Esophagus (tissue), 2 donors: ENCODE measurements around the gene KIAA0513. TPM values are rescaled to one million over a fixed set of nuclear protein-coding genes. Genes with fewer than 3 reads are reported as not detected.

Source experiments
- H3K27ac ChIP-seq, 2 donors: one replicate each; pipeline ENCODE4 v1.5.1; 2013; ENCODE audit warnings: low read depth in 2 of 2, mild to moderate bottlenecking in 2 of 2, inconsistent platforms in 1 of 2, low read length in 1 of 2, moderate library complexity in 1 of 2
- H3K27me3 ChIP-seq, 2 donors: one replicate each; pipeline ENCODE4 v1.6.1; 2013; ENCODE audit warnings: low read length in 2 of 2, control low read depth in 1 of 2, mild to moderate bottlenecking in 1 of 2; ENCODE audit not compliant: insufficient read depth in 2 of 2, control insufficient read depth in 1 of 2
- H3K36me3 ChIP-seq, 2 donors: one replicate each; pipeline ENCODE4 v1.6.1; 2013; ENCODE audit warnings: low read length in 1 of 2; ENCODE audit not compliant: control insufficient read depth in 2 of 2, insufficient read depth in 2 of 2
- H3K4me1 ChIP-seq, 2 donors: one replicate each; pipeline ENCODE4 v1.6.1; 2013; ENCODE audit warnings: low read length in 1 of 2; ENCODE audit not compliant: control insufficient read depth in 2 of 2, insufficient read depth in 2 of 2
- H3K4me3 ChIP-seq, 2 donors: one replicate each; pipeline ENCODE4 v1.5.1; 2013; ENCODE audit warnings: low read length in 2 of 2, mild to moderate bottlenecking in 2 of 2, low read depth in 1 of 2, moderate library complexity in 1 of 2
- H3K9me3 ChIP-seq, 2 donors: one replicate each; pipeline ENCODE4 v1.6.1; 2013; ENCODE audit warnings: mild to moderate bottlenecking in 2 of 2, low read depth in 1 of 2, low read length in 1 of 2, moderate library complexity in 1 of 2; ENCODE audit not compliant: control insufficient read depth in 2 of 2, insufficient read depth in 1 of 2
- WGBS, 2 donors: extraction: QIAGEN DNeasy Blood & Tissue Kit; methylation state at CpG; one replicate each; pipeline ENCODE4 v1.1.7; 2013; 5-methylcytosine and 5-hydroxymethylcytosine counted together
- polyA plus RNA-seq, 2 donors: library from polyadenylated mRNA; stranded (reverse); fragments of 200-250 nt; gene quantifications; one replicate each; pipeline ENCODE4 v1.2.3, GENCODE V29; 2013
- donor health status: healthy with polysubstance abuse.
- donor health status: Bipolar disorder and iron deficiency.

Gene KIAA0513
- polyA plus RNA-seq, 2 donors, result 3.0 to 3.7 TPM

DNA sequence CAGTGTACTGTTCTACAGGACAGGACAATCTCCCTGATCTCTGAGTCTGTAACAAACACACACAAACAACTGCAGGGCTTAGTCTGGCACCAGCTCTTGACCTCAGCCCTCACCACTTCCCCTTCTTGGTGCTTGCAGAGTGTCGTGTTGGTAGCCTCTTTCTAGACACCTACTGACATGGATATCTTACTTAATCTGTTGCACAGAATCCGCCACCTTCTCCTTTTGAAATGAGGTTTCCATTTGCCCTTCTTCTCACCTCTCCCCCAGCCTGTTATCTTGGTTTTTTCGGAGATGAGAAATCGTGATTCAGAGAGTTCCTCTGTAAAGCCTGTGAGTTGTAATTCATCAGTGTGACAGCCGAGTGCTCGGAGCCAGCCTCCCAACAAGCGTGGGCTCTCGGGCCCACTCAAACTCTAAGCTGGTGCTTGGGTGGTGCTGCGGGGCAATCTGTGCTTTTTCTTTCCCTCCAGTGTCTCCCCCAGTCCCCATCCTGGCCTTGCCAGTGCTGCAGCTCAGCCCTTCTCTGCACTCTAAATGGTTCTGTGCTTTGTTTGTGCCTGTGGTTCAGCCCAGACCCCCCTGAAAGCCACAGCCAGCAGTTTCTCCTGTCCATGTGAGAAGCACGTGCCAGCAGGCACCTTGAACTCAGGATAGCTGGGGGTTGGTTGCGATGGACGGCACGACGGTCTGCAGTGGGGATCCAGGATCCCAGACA is 28.1 kb downstream of the KIAA0513 start:
- 45 to 49% methylated on average over 14 of the region's 14 CpGs for WGBS, 2 donors
- H3K27ac ChIP-seq, result peak overlapping the region; percentile 67 to 76

DNA sequence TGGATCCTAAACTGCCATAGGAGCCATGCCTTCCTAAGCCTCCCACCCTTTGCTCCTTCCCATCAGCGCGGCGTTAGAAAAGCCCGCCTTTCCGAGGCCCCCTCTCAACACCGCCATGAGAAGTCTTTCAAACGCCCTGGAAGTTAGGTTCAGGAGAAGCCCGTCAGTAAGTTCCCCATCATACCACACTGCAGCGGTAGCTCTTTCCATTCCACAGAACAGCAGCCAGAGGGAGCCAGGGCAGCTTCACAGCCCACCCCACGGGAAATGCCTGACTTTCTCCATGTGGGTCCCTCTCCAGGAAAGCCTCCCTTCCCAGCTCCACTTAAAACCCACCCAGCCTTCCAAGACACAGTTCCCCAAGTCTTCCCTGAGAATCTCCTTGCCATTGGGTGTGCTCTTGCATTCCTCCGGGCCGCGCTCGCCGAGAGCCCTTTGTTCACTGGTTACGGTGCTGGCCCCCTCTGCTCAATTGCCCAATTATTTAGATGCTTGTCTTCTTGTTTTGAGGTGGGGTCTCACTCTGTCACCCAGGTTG is 28.7 kb downstream of the KIAA0513 start:
- Histone ChIP-seq H3K27me3 (no peaks in the 10 kb centered on the region), H3K36me3 (peaks cover 0 to 2% of the 10 kb centered on the region in 2 donors), H3K9me3 (no peaks in the 10 kb centered on the region), H3K27ac (peak overlapping the region; percentile 67 to 76), H3K4me3 (no peak overlapping the region), H3K4me1 (peaks cover 0 to 10% of the 10 kb centered on the region in 2 donors)
- 83 to 84% methylated on average over 16 of the region's 16 CpGs for WGBS, 2 donors

More for the DNA sequence above, 28.1 kb downstream of the KIAA0513 start:
- peak overlapping the region in 1 of 2 donors; percentile 20 for H3K4me3 ChIP-seq
- no peaks in the 10 kb centered on the region for H3K9me3 ChIP-seq
- no peaks in the 10 kb centered on the region for H3K27me3 ChIP-seq
- H3K36me3 ChIP-seq, result no peaks in the 10 kb centered on the region
- H3K4me1 ChIP-seq, result peaks cover 0 to 10% of the 10 kb centered on the region in 2 donors

DNA sequence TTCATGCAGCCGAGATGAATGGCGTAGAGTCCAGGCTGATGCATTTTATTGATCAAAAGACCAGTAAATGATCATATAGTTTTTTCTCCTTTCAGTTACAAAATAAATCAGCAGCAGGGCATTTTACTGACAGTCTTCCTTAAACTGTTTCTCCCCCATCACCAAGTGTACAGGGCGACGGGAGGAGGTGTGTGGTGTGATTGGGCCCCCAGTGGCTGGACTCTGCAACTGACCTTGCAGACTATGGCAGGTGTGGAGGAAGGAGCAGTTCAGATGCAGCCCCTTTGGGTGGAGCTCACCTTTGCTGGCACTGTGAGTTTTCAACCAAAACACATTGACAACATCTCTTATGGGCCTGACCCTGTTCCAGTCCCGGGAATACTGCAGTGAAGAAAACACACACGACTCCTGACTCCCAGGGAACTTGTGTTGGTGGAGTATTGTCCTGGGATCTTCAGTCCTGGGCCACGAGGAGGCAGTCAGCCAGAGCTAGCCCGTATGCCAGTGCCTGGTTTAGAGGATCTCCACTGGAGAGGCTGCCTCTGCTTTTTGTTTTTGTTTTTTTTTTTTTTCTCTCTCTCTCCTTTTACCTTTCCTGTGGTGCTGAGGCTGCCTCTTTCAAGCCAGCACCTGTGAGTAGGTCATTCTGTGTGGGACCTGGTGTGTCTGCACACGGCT is 29.8 kb downstream of the KIAA0513 start:
- Histone ChIP-seq H3K27me3 (no peaks in the 10 kb centered on the region), H3K27ac (no peak overlapping the region), H3K36me3 (peaks cover 0 to 3% of the 10 kb centered on the region in 2 donors), H3K9me3 (no peaks in the 10 kb centered on the region), H3K4me1 (peaks cover 0 to 10% of the 10 kb centered on the region in 2 donors), H3K4me3 (no peak overlapping the region)
- WGBS, 2 donors, result 82 to 88% methylated on average over 9 of the region's 9 CpGs

DNA sequence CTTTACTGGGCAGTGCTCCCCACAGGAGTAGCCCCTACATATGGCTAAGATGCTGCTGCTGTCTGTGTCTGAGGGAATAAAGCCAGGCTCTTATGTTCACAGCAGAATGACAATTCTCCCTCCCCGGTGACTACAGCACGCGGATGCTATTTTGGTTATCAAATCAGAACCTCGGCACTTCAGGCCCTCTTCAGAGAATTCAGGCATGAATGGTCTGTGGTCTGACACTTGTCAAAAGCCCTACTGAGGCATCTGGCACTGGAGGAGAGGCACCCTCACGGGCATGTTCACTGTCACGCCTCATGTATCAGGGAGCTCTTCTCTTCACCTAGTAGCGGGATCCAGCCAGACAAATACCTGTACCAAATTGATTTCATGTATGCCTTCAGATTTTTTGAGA is 30.4 kb downstream of the KIAA0513 start:
- 86 to 90% methylated on average over 7 of the region's 7 CpGs for WGBS, 2 donors

DNA sequence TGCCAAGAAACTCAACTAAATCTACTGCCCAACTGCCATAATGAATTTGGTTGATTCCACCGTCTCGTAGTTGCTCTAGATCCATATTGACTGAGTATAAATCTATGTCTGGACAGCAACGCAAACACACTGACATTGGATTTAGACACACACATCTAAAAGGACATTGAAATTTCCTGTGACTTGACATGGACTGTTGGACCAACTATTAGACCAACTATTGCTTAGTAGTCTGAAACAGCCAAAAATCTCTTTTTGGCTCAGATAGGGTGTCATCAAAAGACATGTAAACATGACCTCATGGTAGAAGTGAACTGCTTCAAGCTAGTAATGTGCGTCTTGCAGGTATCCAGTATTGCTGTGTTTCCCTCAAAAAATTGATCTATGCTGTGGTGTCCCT is 31.3 kb downstream of the KIAA0513 start:
- H3K36me3 ChIP-seq, result peaks cover 0 to 3% of the 10 kb centered on the region in 2 donors
- H3K9me3 ChIP-seq, result no peaks in the 10 kb centered on the region
- 76 to 79% methylated on average over 4 of the region's 4 CpGs for WGBS, 2 donors
- H3K4me3 ChIP-seq, result no peak overlapping the region
- H3K27me3 ChIP-seq, result no peaks in the 10 kb centered on the region
- peaks cover 0 to 14% of the 10 kb centered on the region in 2 donors for H3K4me1 ChIP-seq
- no peak overlapping the region for H3K27ac ChIP-seq

More for the DNA sequence above, 30.4 kb downstream of the KIAA0513 start:
- Histone ChIP-seq H3K27ac (no peak overlapping the region), H3K27me3 (no peaks in the 10 kb centered on the region), H3K9me3 (no peaks in the 10 kb centered on the region), H3K36me3 (peaks cover 0 to 3% of the 10 kb centered on the region in 2 donors), H3K4me3 (no peak overlapping the region), H3K4me1 (peaks cover 0 to 14% of the 10 kb centered on the region in 2 donors)

DNA sequence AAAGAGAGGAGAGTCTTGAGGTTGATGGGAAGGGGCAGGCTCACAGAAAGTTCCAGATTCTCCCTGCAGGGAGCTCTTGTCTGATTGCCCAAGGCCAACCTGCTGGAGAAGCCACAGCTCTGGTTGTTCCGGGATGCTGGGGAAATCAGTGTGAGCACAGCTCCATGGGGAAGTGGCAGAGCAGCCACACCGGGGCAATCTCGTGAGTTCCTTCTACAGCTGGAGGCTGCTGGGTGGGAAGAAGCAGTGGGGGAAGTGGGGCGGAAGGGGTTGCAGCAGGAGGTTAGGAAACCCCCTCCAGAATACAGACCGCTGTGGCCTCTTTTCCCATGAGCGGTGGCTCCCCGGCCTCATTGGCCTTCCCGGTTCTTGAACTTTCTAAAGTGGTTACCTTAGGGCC is 34.0 kb downstream of the KIAA0513 start:
- H3K4me3 ChIP-seq, result no peak overlapping the region
- no peaks in the 10 kb centered on the region for H3K9me3 ChIP-seq
- no peak overlapping the region for H3K27ac ChIP-seq
- H3K36me3 ChIP-seq, result peaks cover 0 to 3% of the 10 kb centered on the region in 2 donors
- WGBS, 2 donors, result 87 to 89% methylated on average over 8 of the region's 8 CpGs
- peaks cover 0 to 4% of the 10 kb centered on the region in 2 donors for H3K4me1 ChIP-seq
- H3K27me3 ChIP-seq, result no peaks in the 10 kb centered on the region

DNA sequence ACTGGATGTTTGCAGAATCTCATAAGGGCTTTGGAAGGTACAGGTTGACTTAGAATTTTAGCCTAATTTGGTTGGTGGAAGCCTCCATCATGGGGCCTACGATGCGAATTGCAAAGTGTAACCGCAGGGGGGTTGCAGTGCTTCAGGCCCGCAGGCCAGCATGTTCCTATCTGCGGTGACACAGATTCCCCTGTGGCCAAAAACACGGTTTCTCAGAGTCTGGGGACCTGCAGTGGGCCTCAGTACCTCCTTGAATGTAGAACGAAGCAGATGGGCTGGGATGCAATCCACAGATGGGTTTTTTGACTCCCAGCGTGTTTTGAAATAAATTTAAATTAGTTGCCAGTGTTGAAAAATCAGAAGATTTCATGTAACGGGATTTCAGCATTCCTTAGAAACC is 34.7 kb downstream of the KIAA0513 start:
- H3K9me3 ChIP-seq, result no peaks in the 10 kb centered on the region
- peaks cover 0 to 7% of the 10 kb centered on the region in 2 donors for H3K4me1 ChIP-seq
- peaks cover 0 to 9% of the 10 kb centered on the region in 2 donors for H3K36me3 ChIP-seq
- no peak overlapping the region for H3K4me3 ChIP-seq
- H3K27me3 ChIP-seq, result no peaks in the 10 kb centered on the region
- WGBS, 2 donors, result 94 to 96% methylated on average over 9 of the region's 9 CpGs
- no peak overlapping the region for H3K27ac ChIP-seq

DNA sequence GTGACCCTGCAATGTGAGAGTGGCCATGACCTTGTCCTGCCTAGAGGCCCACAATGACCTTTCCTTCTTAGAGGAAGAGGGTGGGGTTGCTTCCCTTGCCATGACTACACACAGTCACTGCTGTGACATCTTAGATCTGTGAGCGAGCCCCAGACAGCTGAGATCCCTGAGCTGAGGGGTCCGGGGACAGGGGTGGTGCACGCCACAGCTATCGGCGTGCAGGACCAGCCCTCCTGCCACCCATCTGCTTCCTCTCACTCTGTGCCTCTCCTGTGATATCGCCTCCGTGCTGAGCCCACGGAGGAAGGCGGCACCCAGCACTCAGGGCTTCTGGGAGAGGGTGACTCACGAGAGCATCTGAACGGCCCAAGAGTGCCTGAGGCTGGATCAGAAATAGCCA is 35.2 kb downstream of the KIAA0513 start:
- H3K9me3 ChIP-seq, result no peaks in the 10 kb centered on the region
- 76 to 82% methylated on average over 11 of the region's 11 CpGs for WGBS, 2 donors
- no peak overlapping the region for H3K27ac ChIP-seq
- peaks cover 0 to 7% of the 10 kb centered on the region in 2 donors for H3K4me1 ChIP-seq
- H3K36me3 ChIP-seq, result peaks cover 0 to 9% of the 10 kb centered on the region in 2 donors
- H3K27me3 ChIP-seq, result no peaks in the 10 kb centered on the region
- H3K4me3 ChIP-seq, result no peak overlapping the region

DNA sequence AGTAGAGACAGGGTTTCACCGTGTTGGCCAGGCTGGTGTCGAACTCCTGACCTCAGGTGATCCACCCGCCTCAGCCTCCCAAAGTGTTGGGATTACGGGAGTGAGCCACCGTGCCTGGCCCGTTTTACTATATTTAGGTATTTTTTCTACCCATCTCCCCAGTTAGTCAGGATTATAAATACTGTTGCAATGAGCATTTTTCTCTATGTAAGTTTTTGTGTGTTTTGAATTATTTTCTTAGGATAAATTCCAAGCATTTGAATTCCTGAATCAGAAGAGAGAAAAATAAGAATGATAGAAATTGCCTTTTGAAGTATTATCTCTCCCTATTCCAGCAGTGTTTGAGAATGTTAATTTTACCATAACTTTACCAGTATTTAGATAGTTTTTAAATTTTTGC is 36.6 kb downstream of the KIAA0513 start:
- H3K27ac ChIP-seq, result no peak overlapping the region
- peaks cover 0 to 7% of the 10 kb centered on the region in 2 donors for H3K4me1 ChIP-seq
- no peaks in the 10 kb centered on the region for H3K9me3 ChIP-seq
- peaks cover 0 to 9% of the 10 kb centered on the region in 2 donors for H3K36me3 ChIP-seq
- no peak overlapping the region for H3K4me3 ChIP-seq
- no peaks in the 10 kb centered on the region for H3K27me3 ChIP-seq
- whole genome bisulfite sequencing, 2 donors, result 93 to 94% methylated on average over 6 of the region's 6 CpGs
